22Rv1 (cell line): Measurements from ENCODE around the gene CCDC187.

Experiments used
- H3K27ac ChIP-seq: fragments of 450-650 bp; 2 replicates; pipeline ENCODE4 v1.5.1; 2017
- ZFX ChIP-seq: fragments of 450-650 bp; IDR thresholded peaks from 2 replicates; pipeline ENCODE4 v1.6.1; 2017; ENCODE audit warnings: antibody characterized with exemption, borderline replicate concordance
- TF ChIP-seq, protein P1 (sequence below): fragments of 450-650 bp; IDR thresholded peaks from 2 replicates; pipeline ENCODE4 v1.5.1; 2017; ENCODE audit warnings: mild to moderate bottlenecking

CCDC187 gene

DNA sequence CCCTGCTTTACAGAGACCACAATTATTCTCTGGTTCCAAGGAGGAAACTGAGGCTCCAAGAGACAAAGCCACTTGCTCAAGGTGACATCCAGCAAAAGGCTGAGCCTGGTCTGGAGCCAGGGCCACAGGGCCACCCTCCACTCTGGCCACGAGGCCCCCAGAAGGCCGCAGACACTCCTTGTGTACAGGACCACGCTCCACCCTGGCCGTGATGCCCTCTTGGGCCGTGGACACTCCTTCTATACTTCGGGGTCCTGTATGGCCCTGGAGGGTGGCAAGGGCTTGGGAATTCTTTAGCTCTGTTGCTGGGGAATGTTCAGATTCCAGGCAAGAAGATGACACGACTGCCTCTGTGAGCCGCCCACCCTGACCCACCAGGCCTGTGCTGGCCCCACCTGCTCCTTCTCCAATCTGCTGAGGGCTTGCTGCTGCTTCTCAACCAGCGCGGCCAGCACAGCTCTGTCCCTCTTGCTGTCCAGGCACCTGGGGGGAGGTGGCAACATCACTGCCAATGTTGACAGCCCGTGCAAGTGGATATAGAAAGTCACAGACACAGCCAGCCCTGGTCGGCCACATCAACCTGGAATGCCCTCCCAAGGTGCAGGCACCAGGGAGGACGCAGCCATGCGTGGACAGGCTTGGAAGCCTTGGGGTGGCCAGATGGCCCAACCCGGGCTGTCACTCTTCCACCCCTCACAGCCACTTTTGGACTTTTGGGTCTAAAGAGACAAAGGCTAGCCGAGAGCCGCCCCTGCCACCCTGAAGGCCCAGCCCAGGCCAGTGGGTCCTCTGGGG, 38.1 kb downstream of the CCDC187 start:
- TF ChIP-seq, protein P1, sequence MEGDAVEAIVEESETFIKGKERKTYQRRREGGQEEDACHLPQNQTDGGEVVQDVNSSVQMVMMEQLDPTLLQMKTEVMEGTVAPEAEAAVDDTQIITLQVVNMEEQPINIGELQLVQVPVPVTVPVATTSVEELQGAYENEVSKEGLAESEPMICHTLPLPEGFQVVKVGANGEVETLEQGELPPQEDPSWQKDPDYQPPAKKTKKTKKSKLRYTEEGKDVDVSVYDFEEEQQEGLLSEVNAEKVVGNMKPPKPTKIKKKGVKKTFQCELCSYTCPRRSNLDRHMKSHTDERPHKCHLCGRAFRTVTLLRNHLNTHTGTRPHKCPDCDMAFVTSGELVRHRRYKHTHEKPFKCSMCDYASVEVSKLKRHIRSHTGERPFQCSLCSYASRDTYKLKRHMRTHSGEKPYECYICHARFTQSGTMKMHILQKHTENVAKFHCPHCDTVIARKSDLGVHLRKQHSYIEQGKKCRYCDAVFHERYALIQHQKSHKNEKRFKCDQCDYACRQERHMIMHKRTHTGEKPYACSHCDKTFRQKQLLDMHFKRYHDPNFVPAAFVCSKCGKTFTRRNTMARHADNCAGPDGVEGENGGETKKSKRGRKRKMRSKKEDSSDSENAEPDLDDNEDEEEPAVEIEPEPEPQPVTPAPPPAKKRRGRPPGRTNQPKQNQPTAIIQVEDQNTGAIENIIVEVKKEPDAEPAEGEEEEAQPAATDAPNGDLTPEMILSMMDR = no peak
- no peak for TF ChIP-seq ZFX
- H3K27ac ChIP-seq = no peak overlapping the region

DNA sequence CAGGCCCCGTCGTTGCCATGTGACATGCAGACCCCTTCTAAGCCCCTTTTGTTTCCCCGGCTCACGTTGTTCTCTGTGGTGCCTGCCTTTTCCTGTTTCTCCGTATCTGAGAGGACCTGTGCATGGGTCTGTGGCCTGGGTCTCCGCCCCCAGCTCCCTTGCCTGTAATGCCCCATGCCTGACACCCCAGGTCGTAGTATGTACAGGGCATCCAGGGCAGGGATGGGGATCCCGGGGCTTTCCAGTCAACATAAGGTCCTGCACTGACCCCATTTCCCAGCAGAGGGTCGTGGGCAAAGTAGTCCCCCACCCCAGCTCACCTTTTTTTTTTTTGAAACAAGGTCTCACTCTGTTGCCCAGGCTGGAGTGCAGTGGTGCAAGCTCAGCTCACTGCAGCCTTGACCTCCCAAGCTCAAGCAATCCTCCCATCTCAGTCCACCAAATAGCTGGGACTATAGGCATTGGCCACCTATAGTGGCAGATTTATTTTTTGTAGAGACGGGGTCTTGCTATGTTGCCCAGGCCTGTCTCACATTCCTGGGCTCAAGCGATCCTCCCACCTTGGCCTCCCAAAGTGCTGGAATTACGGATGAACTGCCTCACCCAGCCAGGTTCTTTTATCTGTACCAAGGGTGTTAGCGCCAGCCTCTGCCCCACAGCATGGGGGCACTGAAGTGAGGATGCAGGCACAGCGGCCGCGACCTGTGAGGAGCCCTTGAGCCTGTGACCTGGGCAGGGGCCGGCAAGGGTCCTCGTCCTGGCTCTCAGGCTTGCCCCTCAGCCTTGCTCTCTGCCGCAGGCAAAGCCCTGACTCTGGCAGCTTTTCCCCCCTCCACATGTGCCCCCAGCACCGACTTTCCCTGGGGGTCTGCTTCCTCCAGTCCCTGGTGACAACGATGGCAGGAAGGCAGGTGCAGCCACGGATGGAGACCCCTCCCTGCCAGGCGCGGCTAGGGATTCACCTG, 39.2 kb downstream of the CCDC187 start:
- H3K27ac ChIP-seq = no peak overlapping the region
- no peak for TF ChIP-seq ZFX
- TF ChIP-seq, protein P1 = no peak

DNA sequence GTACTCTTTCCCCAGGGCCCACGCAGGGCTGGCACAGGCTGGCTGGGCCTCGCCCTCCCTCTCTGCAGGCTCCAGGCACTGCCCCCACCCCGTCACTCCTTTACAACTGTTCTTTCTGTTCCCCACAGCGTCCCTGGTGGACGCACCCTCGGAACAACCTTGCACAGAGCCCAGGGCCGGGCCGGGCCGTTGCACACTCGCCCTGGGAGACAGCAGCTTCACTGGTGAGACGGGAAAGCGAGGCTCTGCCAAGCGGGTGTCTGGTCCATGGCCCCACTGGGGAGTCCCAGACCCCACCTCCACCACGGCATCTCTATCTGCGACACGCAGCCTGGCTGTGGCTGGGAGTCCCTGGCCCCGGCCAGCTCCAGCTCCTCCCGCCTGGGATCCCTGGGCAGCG, 39.9 kb downstream of the CCDC187 start:
- H3K27ac ChIP-seq = no peak overlapping the region
- TF ChIP-seq, protein P1 = no peak
- no peak for TF ChIP-seq ZFX

DNA sequence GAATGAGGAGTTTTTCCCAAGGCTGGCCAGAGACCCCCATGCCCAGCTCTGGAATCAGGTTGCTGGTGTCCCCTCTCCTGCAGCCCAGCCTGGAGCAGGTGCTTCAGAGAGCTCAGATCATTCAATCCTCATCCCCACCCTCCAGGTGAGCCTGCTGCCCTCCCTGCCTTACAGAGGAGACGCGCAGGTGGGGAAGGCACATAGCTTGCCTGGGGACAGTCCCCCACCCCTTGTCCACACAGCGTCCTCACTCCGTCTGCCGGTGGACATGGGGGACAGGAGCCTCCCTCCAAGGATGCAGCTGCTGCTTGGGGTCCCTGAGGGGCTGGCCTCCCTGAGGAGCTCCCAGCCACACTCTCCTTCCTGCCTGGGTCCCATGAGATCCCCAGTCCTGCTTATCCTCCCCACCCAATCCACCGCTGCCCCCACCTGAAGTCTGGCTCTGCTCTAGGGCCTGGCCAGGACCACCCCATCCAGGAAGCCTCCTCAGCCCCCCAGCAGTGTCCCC, 41.2 kb downstream of the CCDC187 start:
- TF ChIP-seq, protein P1 = no peak
- TF ChIP-seq ZFX = no peak
- H3K27ac ChIP-seq = no peak overlapping the region

DNA sequence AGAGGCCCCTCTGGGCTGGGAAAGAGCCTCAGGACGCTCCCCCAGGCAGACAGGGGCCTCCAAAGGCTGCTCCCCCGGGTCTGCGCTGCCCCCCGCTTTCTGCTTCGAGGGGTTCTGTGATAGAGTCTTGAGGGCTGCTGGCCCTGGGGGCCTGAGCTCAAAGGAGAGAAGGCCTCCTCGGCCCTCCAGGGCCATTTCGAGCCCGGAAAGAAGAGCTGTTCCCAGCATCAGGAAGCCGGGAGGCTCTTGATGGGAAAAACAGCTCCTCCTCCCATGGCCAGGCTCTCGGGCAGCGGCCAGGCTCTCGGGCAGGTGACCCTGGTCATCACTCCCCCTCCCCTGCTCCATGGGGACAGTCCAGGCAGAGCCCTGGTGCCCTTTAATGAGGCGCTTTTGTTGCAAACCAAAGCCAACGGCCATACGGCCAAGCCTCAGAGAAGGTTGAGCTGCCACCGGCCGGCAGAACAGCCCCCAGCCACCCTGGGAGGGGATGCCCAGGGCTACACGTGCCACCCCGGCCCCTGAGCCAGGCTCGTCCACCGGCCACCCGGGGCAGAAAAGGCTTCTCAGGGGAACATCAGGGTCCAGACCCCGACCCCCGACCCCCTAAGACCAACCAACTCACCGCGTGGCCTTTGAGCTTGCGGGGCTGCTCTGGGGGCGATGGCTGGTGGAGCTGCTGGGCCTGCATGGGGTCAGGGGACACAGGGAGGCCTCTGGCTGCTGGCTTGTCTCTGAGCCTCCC, 42.0 kb downstream of the CCDC187 start:
- H3K27ac ChIP-seq = no peak overlapping the region
- no peak for TF ChIP-seq ZFX
- TF ChIP-seq, protein P1 = no peak

DNA sequence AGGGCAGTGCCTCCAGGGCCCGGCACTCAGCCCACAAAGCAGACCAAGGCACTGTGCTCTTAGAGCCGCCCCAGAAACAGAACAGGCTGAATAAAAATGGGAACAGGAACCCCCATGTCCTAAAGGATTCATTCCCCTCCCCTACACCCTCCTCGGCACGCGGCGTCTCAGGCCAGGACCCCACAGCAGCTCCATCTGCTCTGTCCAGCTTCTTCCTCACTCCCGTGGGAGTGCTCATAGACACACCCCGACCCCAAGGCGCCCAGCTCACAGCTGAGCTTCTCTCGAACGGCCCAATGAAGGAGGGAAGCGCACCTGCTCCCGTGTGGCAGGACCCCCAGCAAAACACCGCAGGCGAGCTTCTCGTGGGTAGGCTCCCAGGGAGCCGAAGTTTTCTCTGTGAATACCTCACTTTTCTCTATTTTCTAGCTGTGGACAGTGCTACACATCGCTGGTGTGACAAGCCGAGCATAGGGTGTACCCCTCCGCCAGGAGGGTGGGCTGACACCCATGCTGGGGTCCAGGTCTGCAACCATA, 42.9 kb downstream of the CCDC187 start:
- H3K27ac ChIP-seq = no peak overlapping the region
- TF ChIP-seq ZFX = no peak
- TF ChIP-seq, protein P1 = no peak
